Stimulated activated CD4-positive, alpha-beta T cell treated with anti-CD3 and anti-CD28 coated beads, Interleukin-4, amount 100 ng/mL, for 1 hour (primary cell): ENCODE results near the gene MIB2.

Experiments
- DNase-seq: peaks from one replicate; pipeline ENCODE4 v3.0.0-alpha.2; 2020

Gene MIB2

GRCh38 chr1:1616045-1616790, 918 bp downstream of the MIB2 start:
- peak; percentile 48 for DNase-seq

- no peak for DNase-seq
These were observed 1.5 kb downstream of the MIB2 start for GRCh38 chr1:1616838-1617237.

- no peak for DNase-seq
These were observed 2.2 kb downstream of the MIB2 start for GRCh38 chr1:1617516-1617915.

- no peak for DNase-seq
These were observed 2.6 kb downstream of the MIB2 start for GRCh38 chr1:1617925-1618324.

- no peak for DNase-seq
These were observed 3.2 kb downstream of the MIB2 start for GRCh38 chr1:1618396-1619068.

GRCh38 chr1:1619917-1620361, 4.6 kb downstream of the MIB2 start:
- no peak for DNase-seq

- DNase-seq, result no peak
These were observed 5.3 kb downstream of the MIB2 start for GRCh38 chr1:1620433-1621139.

- no peak for DNase-seq
These were observed 6.1 kb downstream of the MIB2 start for GRCh38 chr1:1621173-1622009.

- no peak for DNase-seq
These were observed 6.9 kb downstream of the MIB2 start for GRCh38 chr1:1622010-1622787.

- no peak for DNase-seq
These were observed 7.4 kb downstream of the MIB2 start for GRCh38 chr1:1622788-1623094.

GRCh38 chr1:1623181-1623630, 7.9 kb downstream of the MIB2 start:
- no peak for DNase-seq

GRCh38 chr1:1623631-1624442, 8.5 kb downstream of the MIB2 start:
- no peak for DNase-seq

GRCh38 chr1:1624443-1625403, 9.4 kb downstream of the MIB2 start:
- DNase-seq, result no peak

- DNase-seq, result no peak
These were observed 10.1 kb downstream of the MIB2 start for GRCh38 chr1:1625404-1625775.

- DNase-seq, result no peak
These were observed 10.5 kb downstream of the MIB2 start for GRCh38 chr1:1625824-1626206.

GRCh38 chr1:1626207-1627141, 11.2 kb downstream of the MIB2 start:
- no peak for DNase-seq

GRCh38 chr1:1627261-1627828, 12.0 kb downstream of the MIB2 start:
- no peak for DNase-seq
